Islet precursor cell (in vitro differentiated cells): ENCODE measurements around the gene KCNMA1.

Experiments
- DNase-seq: peaks from one replicate; pipeline ENCODE4 v3.0.0-alpha.2; 2018

The KCNMA1 gene

GRCh38 chr10:76899490-76899889 is 738.1 kb downstream of the KCNMA1 start:
- no peak for DNase-seq

- DNase-seq, result no peak
These were observed 744.7 kb downstream of the KCNMA1 start for GRCh38 chr10:76892766-76893479.

GRCh38 chr10:76887223-76888010 is 750.2 kb downstream of the KCNMA1 start:
- no peak for DNase-seq

GRCh38 chr10:76885816-76886215 is 751.8 kb downstream of the KCNMA1 start:
- no peak for DNase-seq

GRCh38 chr10:76884673-76885275 is 752.8 kb downstream of the KCNMA1 start:
- DNase-seq, result no peak

GRCh38 chr10:76883596-76883995 is 754.0 kb downstream of the KCNMA1 start:
- no peak for DNase-seq

GRCh38 chr10:76882796-76883195 is 754.8 kb downstream of the KCNMA1 start:
- DNase-seq, result no peak

- no peak for DNase-seq
These were observed 755.4 kb downstream of the KCNMA1 start for GRCh38 chr10:76882245-76882644.

GRCh38 chr10:76881477-76882220 is 756.0 kb downstream of the KCNMA1 start:
- DNase-seq, result no peak

GRCh38 chr10:76880931-76881330 is 756.7 kb downstream of the KCNMA1 start:
- DNase-seq, result no peak

- no peak for DNase-seq
These were observed 758.3 kb downstream of the KCNMA1 start for GRCh38 chr10:76879116-76879913.

- no peak for DNase-seq
These were observed 759.1 kb downstream of the KCNMA1 start for GRCh38 chr10:76878514-76878913.

GRCh38 chr10:76874896-76875295 is 762.7 kb downstream of the KCNMA1 start:
- DNase-seq, result no peak

- no peak for DNase-seq
These were observed 763.4 kb downstream of the KCNMA1 start for GRCh38 chr10:76874176-76874575.

GRCh38 chr10:76871697-76872295 is 765.8 kb downstream of the KCNMA1 start:
- no peak for DNase-seq

- no peak for DNase-seq
These were observed 767.7 kb downstream of the KCNMA1 start for GRCh38 chr10:76869931-76870330.

GRCh38 chr10:76868098-76868977 is 769.3 kb downstream of the KCNMA1 start:
- no peak for DNase-seq

- DNase-seq, result no peak
These were observed 770.6 kb downstream of the KCNMA1 start for GRCh38 chr10:76866841-76867586.

- DNase-seq, result no peak
These were observed 772.7 kb downstream of the KCNMA1 start for GRCh38 chr10:76864922-76865321.

- no peak for DNase-seq
These were observed 778.9 kb downstream of the KCNMA1 start for GRCh38 chr10:76858721-76859120.
